Activated CD8-positive, alpha-beta T cell treated with anti-CD3 and anti-CD28 coated beads for 36 hours (primary cell): ENCODE data around the gene C10orf53. TPM values are rescaled to one million over a fixed set of nuclear protein-coding genes. Genes with fewer than 3 reads are reported as not detected.

Experiments used
- ATAC-seq: fragments of 200-7000 bp; cut with Tn5 transposase; one replicate; pipeline ENCODE4 v1.10.0; 2021; ENCODE audit warnings: mild to moderate bottlenecking, moderate library complexity
- CTCF ChIA-PET: fragments of 350-600 bp; sonication (Branson Sonifier 250); formaldehyde crosslinking; loops from one replicate; lab custom pipeline; 2021; ENCODE audit warnings: antibody characterized with exemption; lab: Charles Lee
- POLR2A ChIA-PET: fragments of 350-600 bp; sonication (Branson Sonifier 250); formaldehyde crosslinking; loops from one replicate; lab custom pipeline; 2021; ENCODE audit warnings: antibody characterized with exemption; lab: Charles Lee
- DNase-seq: peaks from one replicate; pipeline ENCODE4 v3.0.0-alpha.2; 2020
- H3K27ac Mint-ChIP-seq: one replicate; pipeline ENCODE4 v1.8.0; 2021; ENCODE audit warnings: mild to moderate bottlenecking, mixed read lengths
- H3K27me3 Mint-ChIP-seq: one replicate; pipeline ENCODE4 v1.8.0; 2021; ENCODE audit warnings: mixed read lengths
- H3K36me3 Mint-ChIP-seq: one replicate; pipeline ENCODE4 v1.8.0; 2021; ENCODE audit warnings: low read depth, mixed read lengths
- H3K4me1 Mint-ChIP-seq: one replicate; pipeline ENCODE4 v1.8.0; 2021; ENCODE audit warnings: low read depth, mixed read lengths
- H3K4me3 Mint-ChIP-seq: one replicate; pipeline ENCODE4 v1.8.0; 2021; ENCODE audit warnings: mild to moderate bottlenecking, moderate library complexity, mixed read lengths
- H3K9me3 Mint-ChIP-seq: one replicate; pipeline ENCODE4 v1.8.0; 2021; ENCODE audit warnings: mixed read lengths
- intact Hi-C: fragments of 100-400 bp; cut with micrococcal nuclease; formaldehyde crosslinking; loops from one replicate; pipeline ENCODE4 v1.10.0; 2022
- total RNA-seq, 2 experiments: library from RNA; stranded (reverse); gene quantifications; one replicate each; pipeline ENCODE4 v1.2.3, GENCODE V29; 2021
- TF ChIP-seq, protein P1 (sequence below): fragments of 200-600 bp; IDR thresholded peaks from one replicate; pipeline ENCODE4 v1.8.0; 2022; ENCODE audit warnings: antibody characterized with exemption, mild to moderate bottlenecking

The C10orf53 gene
- total RNA-seq, 2 experiments from 2014 or later: not detected

DNA sequence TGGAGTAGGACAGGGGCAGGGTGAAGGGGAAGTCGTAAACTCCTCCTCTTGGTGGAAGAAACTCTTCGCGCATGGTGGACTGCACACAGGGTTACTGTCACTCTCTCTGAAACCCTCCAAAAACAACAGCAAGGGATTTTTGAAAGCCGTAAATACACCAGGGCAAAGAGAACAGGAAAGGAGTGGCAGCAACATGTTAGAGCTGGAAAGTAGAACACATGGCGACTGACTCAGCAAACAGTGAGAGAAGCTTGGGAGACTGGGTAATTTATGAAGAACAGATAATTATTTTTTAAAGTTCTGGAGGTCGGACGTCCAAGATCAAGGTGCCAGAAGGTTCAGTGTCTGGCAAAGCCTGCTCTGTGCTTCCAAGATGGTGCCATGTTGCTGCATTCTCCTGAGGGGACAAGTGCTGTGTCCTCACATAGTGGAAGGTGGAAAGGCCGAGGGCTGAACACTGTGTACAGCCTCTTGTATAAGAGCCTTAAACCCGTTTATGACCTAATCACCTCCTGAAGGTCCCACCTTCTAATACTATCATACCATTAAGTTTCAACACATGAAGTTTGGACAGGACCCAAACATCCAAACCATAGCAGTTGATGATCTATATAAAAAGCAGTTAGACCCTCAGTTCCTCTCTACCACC lies 22.5 kb upstream of the C10orf53 start:
- Mint-ChIP-seq H3K4me1 (no peaks in the 10 kb centered on the region), H3K36me3 (peaks cover 3% of the 10 kb centered on the region), H3K27ac (no peak overlapping the region), H3K27me3 (peaks cover 4% of the 10 kb centered on the region), H3K4me3 (no peak overlapping the region), H3K9me3 (peaks cover 4% of the 10 kb centered on the region)
- POLR2A ChIA-PET: no interaction called here
- intact Hi-C loops: no loop called here
- DNase-seq (no peak), ATAC-seq (no peak)
- CTCF ChIA-PET: interaction anchor here (1.1 kb wide), 1 partner anchor 22 kb away, joined by 3 read pairs; no protein-coding TSS in a partner anchor
- TF ChIP-seq, protein P1, sequence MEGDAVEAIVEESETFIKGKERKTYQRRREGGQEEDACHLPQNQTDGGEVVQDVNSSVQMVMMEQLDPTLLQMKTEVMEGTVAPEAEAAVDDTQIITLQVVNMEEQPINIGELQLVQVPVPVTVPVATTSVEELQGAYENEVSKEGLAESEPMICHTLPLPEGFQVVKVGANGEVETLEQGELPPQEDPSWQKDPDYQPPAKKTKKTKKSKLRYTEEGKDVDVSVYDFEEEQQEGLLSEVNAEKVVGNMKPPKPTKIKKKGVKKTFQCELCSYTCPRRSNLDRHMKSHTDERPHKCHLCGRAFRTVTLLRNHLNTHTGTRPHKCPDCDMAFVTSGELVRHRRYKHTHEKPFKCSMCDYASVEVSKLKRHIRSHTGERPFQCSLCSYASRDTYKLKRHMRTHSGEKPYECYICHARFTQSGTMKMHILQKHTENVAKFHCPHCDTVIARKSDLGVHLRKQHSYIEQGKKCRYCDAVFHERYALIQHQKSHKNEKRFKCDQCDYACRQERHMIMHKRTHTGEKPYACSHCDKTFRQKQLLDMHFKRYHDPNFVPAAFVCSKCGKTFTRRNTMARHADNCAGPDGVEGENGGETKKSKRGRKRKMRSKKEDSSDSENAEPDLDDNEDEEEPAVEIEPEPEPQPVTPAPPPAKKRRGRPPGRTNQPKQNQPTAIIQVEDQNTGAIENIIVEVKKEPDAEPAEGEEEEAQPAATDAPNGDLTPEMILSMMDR: no peak

GRCh38 chr10:49657606-49658005 lies 21.8 kb upstream of the C10orf53 start:
- TF ChIP-seq, protein P1: no peak
- Mint-ChIP-seq H3K4me3 (no peak overlapping the region), H3K27me3 (peaks cover 4% of the 10 kb centered on the region), H3K36me3 (peaks cover 3% of the 10 kb centered on the region), H3K27ac (no peak overlapping the region), H3K4me1 (no peaks in the 10 kb centered on the region), H3K9me3 (peaks cover 4% of the 10 kb centered on the region)
- intact Hi-C loops: no loop called here
- DNase-seq (no peak), ATAC-seq (no peak)
- POLR2A ChIA-PET: no interaction called here
- CTCF ChIA-PET: interaction anchor here (1.1 kb wide), 1 partner anchor 23 kb away, joined by 3 read pairs; no protein-coding TSS in a partner anchor

DNA sequence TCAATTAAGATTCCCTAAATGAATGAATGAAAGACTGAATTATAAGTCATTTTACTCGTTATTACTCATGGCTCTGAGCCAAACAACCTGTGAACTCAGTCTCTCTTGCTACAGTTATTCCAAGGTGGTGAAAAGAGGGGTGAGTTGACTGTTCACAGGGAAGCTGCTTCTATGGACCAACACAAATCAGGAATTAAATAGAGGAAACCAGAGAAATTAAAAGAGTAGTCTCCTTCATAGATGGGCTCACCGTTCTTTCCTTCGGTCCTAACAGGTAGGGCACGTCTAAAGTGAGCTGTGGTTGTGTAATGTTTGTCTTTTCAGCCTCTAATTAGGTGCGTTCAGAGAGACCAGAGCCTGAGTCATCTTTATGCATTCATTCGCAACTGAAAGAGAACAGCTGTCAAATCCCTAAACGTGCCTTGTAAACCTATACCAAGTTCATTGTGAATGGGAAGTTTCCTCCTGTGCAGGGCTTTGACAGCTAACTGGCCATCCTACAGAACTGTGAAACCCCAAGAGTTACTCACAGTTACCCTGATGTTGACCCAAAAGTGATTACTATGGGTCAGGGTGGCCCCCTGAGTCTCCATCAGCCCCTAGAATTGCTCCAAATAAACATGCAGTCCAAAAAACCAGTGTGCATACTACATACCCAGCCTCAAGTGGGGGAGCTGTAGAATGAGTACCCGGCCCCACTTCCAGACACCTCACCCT lies 18.2 kb upstream of the C10orf53 start:
- Mint-ChIP-seq H3K27ac (no peak overlapping the region), H3K9me3 (peaks cover 4% of the 10 kb centered on the region), H3K4me3 (no peak overlapping the region), H3K4me1 (no peaks in the 10 kb centered on the region), H3K27me3 (peaks cover 3% of the 10 kb centered on the region), H3K36me3 (peaks cover 3% of the 10 kb centered on the region)
- ChIA-PET POLR2A (no interaction called here), CTCF (no interaction called here)
- DNase-seq: no peak
- no peak for ATAC-seq
- intact Hi-C loops: no loop called here
- TF ChIP-seq, protein P1: no peak

- intact Hi-C loops: no loop called here
- no peaks in the 10 kb centered on the region for H3K4me1 Mint-ChIP-seq
- CTCF ChIA-PET: no interaction called here
Measured at GRCh38 chr10:49662169-49662830, 17.2 kb upstream of the C10orf53 start.

More at GRCh38 chr10:49662169-49662830, 17.2 kb upstream of the C10orf53 start:
- Mint-ChIP-seq H3K27ac (no peak overlapping the region), H3K9me3 (peaks cover 4% of the 10 kb centered on the region), H3K27me3 (peaks cover 2% of the 10 kb centered on the region), H3K36me3 (peaks cover 3% of the 10 kb centered on the region), H3K4me3 (no peak overlapping the region)
- DNase-seq (no peak), ATAC-seq (no peak)
- TF ChIP-seq, protein P1: no peak
- POLR2A ChIA-PET: no interaction called here
